OCI-LY7 (cell line): ENCODE data around the gene EEPD1. TPM values are rescaled to one million over a fixed set of nuclear protein-coding genes. Genes with fewer than 3 reads are reported as not detected.

Source experiments
- BruUV-seq: library from RNA; stranded (reverse); fragments of 400-500 nt; replicated peaks from 2 replicates; lab custom pipeline; 2021; lab: Mats Ljungman, UMichigan
- CTCF ChIA-PET: fragments of 300-600 bp; sonication (Branson Sonifier 250); formaldehyde crosslinking; loops from one replicate; lab custom pipeline; 2022; ENCODE audit warnings: antibody characterized with exemption; ENCODE audit not compliant: unreplicated experiment; lab: Charles Lee
- POLR2A ChIA-PET: fragments of 300-600 bp; sonication (Branson Sonifier 250); formaldehyde crosslinking; loops from one replicate; lab custom pipeline; 2022; ENCODE audit warnings: antibody characterized with exemption; lab: Charles Lee
- DNase-seq: peaks from one replicate; pipeline ENCODE4 v3.0.0-alpha.2; 2015; ENCODE audit warnings: low spot score
- H2AFZ ChIP-seq: fragments of 200-600 bp; sonication (generic), shearing (Covaris generic); 2 replicates; pipeline ENCODE4 v1.6.1; 2014; ENCODE audit warnings: mild to moderate bottlenecking, antibody characterized with exemption, low read length, moderate library complexity
- H3K27ac ChIP-seq: fragments of 200-600 bp; sonication (generic); 2 replicates; pipeline ENCODE4 v1.5.1; 2014; ENCODE audit warnings: mixed run types, low read depth, mild to moderate bottlenecking, moderate library complexity, low read length, inconsistent platforms; ENCODE audit not compliant: poor library complexity, severe bottlenecking
- H3K36me3 ChIP-seq: fragments of 200-600 bp; sonication (generic); 2 replicates; pipeline ENCODE4 v1.6.1; 2014; ENCODE audit warnings: mild to moderate bottlenecking, antibody characterized with exemption, low read length, moderate library complexity, mixed read lengths; ENCODE audit not compliant: insufficient read depth
- H3K4me1 ChIP-seq: fragments of 200-600 bp; sonication (generic); 2 replicates; pipeline ENCODE4 v1.5.1; 2014; ENCODE audit warnings: mild to moderate bottlenecking, low read length; ENCODE audit not compliant: insufficient read depth, poor library complexity, severe bottlenecking
- H3K4me2 ChIP-seq: fragments of 200-600 bp; sonication (generic); 2 replicates; pipeline ENCODE4 v1.6.1; 2014; ENCODE audit warnings: mild to moderate bottlenecking, low read length
- H3K4me3 ChIP-seq: fragments of 200-600 bp; sonication (generic); 2 replicates; pipeline ENCODE4 v1.5.1; 2014; ENCODE audit warnings: mild to moderate bottlenecking, low read depth, low read length; ENCODE audit not compliant: poor library complexity, severe bottlenecking
- H3K79me2 ChIP-seq: fragments of 200-600 bp; sonication (generic); 2 replicates; pipeline ENCODE4 v1.6.1; 2016; ENCODE audit warnings: low read depth, mild to moderate bottlenecking, low read length, moderate library complexity, mixed read lengths; ENCODE audit not compliant: insufficient read depth
- H3K9me2 ChIP-seq: fragments of 200-600 bp; sonication (generic); 2 replicates; pipeline ENCODE4 v1.6.1; 2016; ENCODE audit warnings: mild to moderate bottlenecking, low read length, mixed read lengths; ENCODE audit not compliant: insufficient read depth
- H3K9me3 ChIP-seq: fragments of 200-600 bp; sonication (generic); 2 replicates; pipeline ENCODE4 v1.6.1; 2014; ENCODE audit warnings: mild to moderate bottlenecking, mixed run types, low read length, mixed read lengths
- H4K20me1 ChIP-seq: fragments of 200-600 bp; sonication (generic); 2 replicates; pipeline ENCODE4 v1.6.1; 2014; ENCODE audit warnings: mild to moderate bottlenecking, antibody characterized with exemption, low read length, moderate library complexity, mixed read lengths; ENCODE audit not compliant: insufficient read depth
- EZH2phosphoT487 ChIP-seq: fragments of 200-600 bp; sonication (generic); IDR thresholded peaks from 2 replicates; pipeline ENCODE4 v1.6.1; 2018; ENCODE audit warnings: low read depth, borderline replicate concordance, mild to moderate bottlenecking, mixed run types, antibody characterized with exemption, low read length, moderate library complexity, mixed read lengths
- intact Hi-C: fragments of 100-400 bp; cut with micrococcal nuclease; formaldehyde crosslinking; loops from one replicate; pipeline ENCODE4 v1.10.0; 2022; ENCODE audit not compliant: unreplicated experiment
- total RNA-seq, 2 experiments: library from RNA; depleted of rRNA in 1 of 2; stranded (reverse); fragments of >200 nt in 1 of 2; shearing (Covaris generic) in 1 of 2; gene quantifications; 2 replicates each; pipeline ENCODE4 v1.2.3, GENCODE V29; 2014 to 2022
- TF ChIP-seq, protein P1 (sequence below): fragments of 200-600 bp; sonication (generic); conservative IDR thresholded peaks from 2 replicates; pipeline ENCODE4 v1.5.1; 2014; ENCODE audit warnings: mild to moderate bottlenecking, antibody characterized with exemption, low read length, moderate library complexity, mixed read lengths

EEPD1 gene
- total RNA-seq, 2 experiments from 2014 or later = 1.7 to 8.1 TPM

DNA sequence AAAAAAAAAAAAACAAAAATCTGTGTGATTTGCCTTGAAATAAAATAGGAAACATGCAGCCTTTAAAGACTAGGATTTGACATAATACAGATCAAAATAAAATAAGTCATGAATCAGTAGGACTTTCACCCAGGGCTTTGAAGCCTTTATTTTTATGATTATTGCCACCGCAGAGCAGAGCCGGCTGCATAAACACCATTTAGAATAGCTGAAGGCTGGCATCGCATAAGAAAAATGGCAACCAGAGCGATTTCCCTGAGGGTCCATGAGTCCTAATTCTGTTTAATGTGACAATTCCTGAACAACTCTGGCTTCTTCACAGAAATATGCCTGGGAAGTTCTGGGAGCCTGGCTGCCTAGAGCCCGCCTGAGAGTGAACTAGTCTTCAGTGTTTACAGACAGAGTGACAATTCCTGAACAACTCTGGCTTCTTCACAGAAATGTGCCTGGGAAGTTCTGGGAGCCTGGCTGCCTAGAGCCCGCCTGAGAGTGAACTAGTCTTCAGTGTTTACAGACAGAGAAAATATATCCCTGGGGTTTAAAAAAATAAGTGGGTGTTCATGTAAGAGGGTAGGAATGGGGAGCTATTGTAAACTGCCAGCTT, 112.0 kb downstream of the EEPD1 start:
- ChIA-PET POLR2A (interaction anchor here (1.1 to 3.0 kb wide), 4 partner anchors 9 to 78 kb away, joined by 3 to 12 read pairs (median 8); no protein-coding TSS in a partner anchor), CTCF (interaction anchor here (0.6 kb wide), 1 partner anchor 54 kb away, joined by 4 read pairs; no protein-coding TSS in a partner anchor)
- no TSS peak for BruUV-seq
- intact Hi-C loops = no loop called here
- TF ChIP-seq EZH2phosphoT487 = no peak
- TF ChIP-seq, protein P1, sequence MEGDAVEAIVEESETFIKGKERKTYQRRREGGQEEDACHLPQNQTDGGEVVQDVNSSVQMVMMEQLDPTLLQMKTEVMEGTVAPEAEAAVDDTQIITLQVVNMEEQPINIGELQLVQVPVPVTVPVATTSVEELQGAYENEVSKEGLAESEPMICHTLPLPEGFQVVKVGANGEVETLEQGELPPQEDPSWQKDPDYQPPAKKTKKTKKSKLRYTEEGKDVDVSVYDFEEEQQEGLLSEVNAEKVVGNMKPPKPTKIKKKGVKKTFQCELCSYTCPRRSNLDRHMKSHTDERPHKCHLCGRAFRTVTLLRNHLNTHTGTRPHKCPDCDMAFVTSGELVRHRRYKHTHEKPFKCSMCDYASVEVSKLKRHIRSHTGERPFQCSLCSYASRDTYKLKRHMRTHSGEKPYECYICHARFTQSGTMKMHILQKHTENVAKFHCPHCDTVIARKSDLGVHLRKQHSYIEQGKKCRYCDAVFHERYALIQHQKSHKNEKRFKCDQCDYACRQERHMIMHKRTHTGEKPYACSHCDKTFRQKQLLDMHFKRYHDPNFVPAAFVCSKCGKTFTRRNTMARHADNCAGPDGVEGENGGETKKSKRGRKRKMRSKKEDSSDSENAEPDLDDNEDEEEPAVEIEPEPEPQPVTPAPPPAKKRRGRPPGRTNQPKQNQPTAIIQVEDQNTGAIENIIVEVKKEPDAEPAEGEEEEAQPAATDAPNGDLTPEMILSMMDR = no peak
- Histone ChIP-seq H3K4me1 (peaks cover 33% of the 10 kb centered on the region), H3K9me3 (no peaks in the 10 kb centered on the region), H3K9me2 (no peaks in the 10 kb centered on the region), H3K4me3 (no peak overlapping the region), H2AFZ (no peak overlapping the region), H4K20me1 (no peaks in the 10 kb centered on the region), H3K27ac (no peak overlapping the region), H3K4me2 (no peak overlapping the region), H3K36me3 (no peaks in the 10 kb centered on the region), H3K79me2 (no peaks in the 10 kb centered on the region)
- no peak for DNase-seq

DNA sequence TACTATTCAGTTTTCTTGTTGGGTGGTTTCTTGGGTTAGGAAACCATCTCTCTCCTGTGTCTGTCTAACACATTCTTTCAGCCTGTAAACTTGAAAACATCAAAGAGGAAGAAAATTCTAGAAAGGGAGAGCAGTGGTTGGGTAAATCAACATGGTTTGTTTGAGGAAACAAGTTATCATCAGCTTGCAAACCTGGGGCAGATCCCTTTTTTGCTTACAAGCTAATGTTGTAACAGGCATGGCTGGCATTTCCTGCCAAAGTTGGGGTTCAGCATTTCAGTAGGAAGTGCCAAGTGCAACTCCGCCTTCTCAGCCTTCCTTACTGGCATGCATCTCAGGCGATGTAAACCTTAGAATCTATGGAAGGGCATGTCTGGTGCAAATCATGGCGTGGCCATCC, 112.6 kb downstream of the EEPD1 start:
- Histone ChIP-seq H3K9me3 (no peaks in the 10 kb centered on the region), H3K36me3 (no peaks in the 10 kb centered on the region), H4K20me1 (no peaks in the 10 kb centered on the region), H3K4me2 (no peak overlapping the region), H3K4me3 (no peak overlapping the region), H3K4me1 (peaks cover 27% of the 10 kb centered on the region), H3K79me2 (no peaks in the 10 kb centered on the region), H3K27ac (no peak overlapping the region), H2AFZ (no peak overlapping the region), H3K9me2 (no peaks in the 10 kb centered on the region)
- CTCF ChIA-PET = no interaction called here
- intact Hi-C loops = no loop called here
- no TSS peak for BruUV-seq
- no peak for TF ChIP-seq EZH2phosphoT487
- TF ChIP-seq, protein P1 = no peak
- POLR2A ChIA-PET = no interaction called here
- no peak for DNase-seq

GRCh38 chr7:36266190-36266589, 113.1 kb downstream of the EEPD1 start:
- Histone ChIP-seq H3K9me3 (no peaks in the 10 kb centered on the region), H3K4me3 (no peak overlapping the region), H3K4me2 (no peak overlapping the region), H4K20me1 (no peaks in the 10 kb centered on the region), H3K27ac (no peak overlapping the region), H3K79me2 (no peaks in the 10 kb centered on the region), H2AFZ (no peak overlapping the region), H3K4me1 (peaks cover 22% of the 10 kb centered on the region), H3K36me3 (no peaks in the 10 kb centered on the region), H3K9me2 (no peaks in the 10 kb centered on the region)
- DNase-seq = no peak
- no peak for TF ChIP-seq EZH2phosphoT487
- TF ChIP-seq, protein P1 = no peak
- no TSS peak for BruUV-seq
- intact Hi-C loops = no loop called here
- POLR2A ChIA-PET = no interaction called here
- CTCF ChIA-PET = no interaction called here
